Fibroblast of villous mesenchyme (primary cell): ENCODE results near the gene SIN3A. TPM values are rescaled to one million over a fixed set of nuclear protein-coding genes. Genes with fewer than 3 reads are reported as not detected.
"Not testable (repeated sequence)": the region's sequence is repeated elsewhere in the genome, so short reads cannot be mapped to it uniquely, and the experiment has no call there.

ENCODE experiments used
- DNase-seq: peaks from one replicate; pipeline ENCODE4 v3.0.0-alpha.2; 2010; ENCODE audit warnings: low read depth
- H3K4me3 ChIP-seq: 2 replicates; pipeline ENCODE4 v1.5.1; 2011; ENCODE audit warnings: low read depth, mild to moderate bottlenecking, low read length
- total RNA-seq: library from RNA; depleted of rRNA; stranded (reverse); fragments of >200 nt; gene quantifications from 2 replicates; pipeline ENCODE4 v1.2.3, GENCODE V29; 2012
- TF ChIP-seq, protein P1 (sequence below): IDR thresholded peaks from 2 replicates; pipeline ENCODE4 v1.5.1; 2012; ENCODE audit warnings: low read depth, mild to moderate bottlenecking, low read length; ENCODE audit not compliant: insufficient read depth

Gene SIN3A
- total RNA-seq, 1 donor, result 35.0 TPM

GRCh38 chr15:75410196-75410595, 41.3 kb downstream of the SIN3A start:
- H3K4me3 ChIP-seq, result no peak overlapping the region
- no peak for DNase-seq
- TF ChIP-seq, protein P1, sequence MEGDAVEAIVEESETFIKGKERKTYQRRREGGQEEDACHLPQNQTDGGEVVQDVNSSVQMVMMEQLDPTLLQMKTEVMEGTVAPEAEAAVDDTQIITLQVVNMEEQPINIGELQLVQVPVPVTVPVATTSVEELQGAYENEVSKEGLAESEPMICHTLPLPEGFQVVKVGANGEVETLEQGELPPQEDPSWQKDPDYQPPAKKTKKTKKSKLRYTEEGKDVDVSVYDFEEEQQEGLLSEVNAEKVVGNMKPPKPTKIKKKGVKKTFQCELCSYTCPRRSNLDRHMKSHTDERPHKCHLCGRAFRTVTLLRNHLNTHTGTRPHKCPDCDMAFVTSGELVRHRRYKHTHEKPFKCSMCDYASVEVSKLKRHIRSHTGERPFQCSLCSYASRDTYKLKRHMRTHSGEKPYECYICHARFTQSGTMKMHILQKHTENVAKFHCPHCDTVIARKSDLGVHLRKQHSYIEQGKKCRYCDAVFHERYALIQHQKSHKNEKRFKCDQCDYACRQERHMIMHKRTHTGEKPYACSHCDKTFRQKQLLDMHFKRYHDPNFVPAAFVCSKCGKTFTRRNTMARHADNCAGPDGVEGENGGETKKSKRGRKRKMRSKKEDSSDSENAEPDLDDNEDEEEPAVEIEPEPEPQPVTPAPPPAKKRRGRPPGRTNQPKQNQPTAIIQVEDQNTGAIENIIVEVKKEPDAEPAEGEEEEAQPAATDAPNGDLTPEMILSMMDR, result no peak

- no peak for DNase-seq
- TF ChIP-seq, protein P1, result no peak
- H3K4me3 ChIP-seq, result no peak overlapping the region
These were observed 44.4 kb downstream of the SIN3A start for GRCh38 chr15:75407083-75407482.

DNA sequence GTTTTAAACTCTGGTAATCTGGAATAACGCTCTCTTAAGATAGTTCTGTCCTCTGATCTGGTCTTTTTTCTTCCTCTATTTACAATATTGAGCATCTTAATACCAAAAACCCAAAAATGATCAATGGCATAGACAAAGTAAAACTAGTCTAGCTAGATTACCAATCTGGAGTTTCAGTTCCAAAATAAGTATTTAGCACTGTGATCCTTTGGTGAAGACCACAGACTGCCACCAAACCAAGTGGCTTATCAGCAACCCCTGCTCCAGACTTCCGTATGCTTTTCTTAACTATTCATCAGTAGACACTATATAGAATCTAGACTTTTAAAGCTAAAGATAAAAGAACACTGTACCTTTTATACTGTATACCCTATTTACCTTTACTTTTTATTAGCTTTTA, 47.6 kb downstream of the SIN3A start:
- H3K4me3 ChIP-seq, result no peak overlapping the region
- TF ChIP-seq, protein P1, result no peak
- no peak for DNase-seq

GRCh38 chr15:75397494-75397893, 54.0 kb downstream of the SIN3A start:
- TF ChIP-seq, protein P1, result no peak
- no peak for DNase-seq
- no peak overlapping the region for H3K4me3 ChIP-seq

- TF ChIP-seq, protein P1, result no peak
- H3K4me3 ChIP-seq, result no peak overlapping the region
- no peak for DNase-seq
These were observed 61.6 kb downstream of the SIN3A start for GRCh38 chr15:75389791-75390382.

DNA sequence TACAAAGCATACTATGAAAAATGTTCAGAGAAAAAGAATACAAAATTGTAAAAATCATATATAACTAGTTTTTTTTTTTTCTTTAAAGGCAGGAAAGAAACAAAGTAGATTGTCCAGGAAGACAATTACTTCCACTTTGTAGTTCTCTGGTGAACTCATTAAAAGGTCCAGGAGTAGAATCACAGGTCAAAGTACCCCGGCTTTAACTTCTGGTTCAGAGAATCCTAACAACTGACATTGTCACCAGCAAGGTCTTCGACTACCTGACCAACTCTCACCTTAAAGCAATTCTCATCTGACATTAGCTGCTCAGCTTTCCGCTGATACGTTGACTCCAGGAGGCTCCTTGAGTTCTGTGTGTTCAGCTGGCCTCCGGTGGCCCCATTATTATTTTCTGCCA, 67.5 kb downstream of the SIN3A start:
- not testable (repeated sequence) for DNase-seq, H3K4me3 ChIP-seq

DNA sequence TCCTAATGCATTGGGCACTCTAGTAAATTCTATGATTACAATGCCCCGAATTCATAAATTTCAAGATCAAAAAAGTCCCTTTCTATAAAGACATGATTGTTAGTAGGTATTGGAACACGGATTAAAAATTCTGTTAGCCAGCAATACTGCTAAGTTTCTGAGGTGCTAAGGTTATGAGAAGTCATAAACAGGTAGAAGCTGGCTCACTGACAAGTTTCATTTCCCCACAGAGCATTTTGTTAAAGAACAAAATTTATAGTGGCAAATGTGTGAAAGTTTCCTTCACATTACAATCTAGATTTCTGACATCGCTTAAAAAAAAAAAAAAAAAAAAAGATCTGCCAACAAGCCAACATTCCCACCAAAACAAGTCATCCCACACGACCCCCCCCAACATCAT, 70.7 kb downstream of the SIN3A start:
- TF ChIP-seq, protein P1, result no peak
- H3K4me3 ChIP-seq, result no peak overlapping the region
- DNase-seq, result no peak
